ENCODE results near the gene LSP1.
"Not testable (repeated sequence)": the region's sequence is repeated elsewhere in the genome, so short reads cannot be mapped to it uniquely, and the experiment has no call there.

DNA sequence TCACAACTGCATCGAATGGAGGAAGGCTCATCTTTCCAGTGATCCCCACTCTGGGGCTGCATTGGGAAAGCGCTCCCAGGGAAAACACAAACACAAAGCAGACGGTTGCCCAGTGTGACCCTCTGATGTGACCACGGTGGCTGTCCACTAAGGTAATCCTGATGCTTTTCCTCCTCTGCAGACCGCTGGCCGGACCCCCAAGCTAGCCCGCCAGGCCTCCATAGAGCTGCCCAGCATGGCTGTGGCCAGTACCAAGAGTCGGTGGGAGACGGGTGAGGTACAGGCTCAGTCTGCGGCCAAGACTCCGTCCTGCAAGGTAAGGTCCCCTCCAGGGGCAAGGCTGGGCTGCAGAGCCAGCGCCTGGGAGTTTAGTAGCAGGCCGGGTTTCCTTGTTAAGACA is 33.7 kb downstream of the LSP1 start:
- not testable (repeated sequence) for TF ChIP-seq SP1, NR2F2 (IDR thresholded peaks at IDR 0.05)
- TF ChIP-seq, protein P1, sequence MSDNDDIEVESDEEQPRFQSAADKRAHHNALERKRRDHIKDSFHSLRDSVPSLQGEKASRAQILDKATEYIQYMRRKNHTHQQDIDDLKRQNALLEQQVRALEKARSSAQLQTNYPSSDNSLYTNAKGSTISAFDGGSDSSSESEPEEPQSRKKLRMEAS (IDR thresholded peaks at IDR 0.05), result not testable (repeated sequence)
- TF ChIP-seq, protein P2, sequence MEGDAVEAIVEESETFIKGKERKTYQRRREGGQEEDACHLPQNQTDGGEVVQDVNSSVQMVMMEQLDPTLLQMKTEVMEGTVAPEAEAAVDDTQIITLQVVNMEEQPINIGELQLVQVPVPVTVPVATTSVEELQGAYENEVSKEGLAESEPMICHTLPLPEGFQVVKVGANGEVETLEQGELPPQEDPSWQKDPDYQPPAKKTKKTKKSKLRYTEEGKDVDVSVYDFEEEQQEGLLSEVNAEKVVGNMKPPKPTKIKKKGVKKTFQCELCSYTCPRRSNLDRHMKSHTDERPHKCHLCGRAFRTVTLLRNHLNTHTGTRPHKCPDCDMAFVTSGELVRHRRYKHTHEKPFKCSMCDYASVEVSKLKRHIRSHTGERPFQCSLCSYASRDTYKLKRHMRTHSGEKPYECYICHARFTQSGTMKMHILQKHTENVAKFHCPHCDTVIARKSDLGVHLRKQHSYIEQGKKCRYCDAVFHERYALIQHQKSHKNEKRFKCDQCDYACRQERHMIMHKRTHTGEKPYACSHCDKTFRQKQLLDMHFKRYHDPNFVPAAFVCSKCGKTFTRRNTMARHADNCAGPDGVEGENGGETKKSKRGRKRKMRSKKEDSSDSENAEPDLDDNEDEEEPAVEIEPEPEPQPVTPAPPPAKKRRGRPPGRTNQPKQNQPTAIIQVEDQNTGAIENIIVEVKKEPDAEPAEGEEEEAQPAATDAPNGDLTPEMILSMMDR (IDR thresholded peaks at IDR 0.05; ENCODE audit: low read depth, low read length, missing input control), result not testable (repeated sequence)

All from liver (tissue), 3 donors.